Left lobe of liver (tissue), 2 donors: ENCODE results near the gene EPO. TPM values are rescaled to one million over a fixed set of nuclear protein-coding genes. Genes with fewer than 3 reads are reported as not detected.
"Not testable (repeated sequence)": the region's sequence is repeated elsewhere in the genome, so short reads cannot be mapped to it uniquely, and the experiment has no call there.

ENCODE experiments used
- ATAC-seq: fragments of 200-7000 bp; cut with Tn5 transposase; one replicate; pipeline ENCODE4 v1.9.1; 2020; ENCODE audit warnings: mild to moderate bottlenecking, moderate library complexity
- DNase-seq: peaks from one replicate; pipeline ENCODE4 v3.0.0-alpha.2; 2020; ENCODE audit warnings: low spot score
- total RNA-seq: library from RNA; stranded (reverse); gene quantifications from one replicate; pipeline ENCODE4 v1.2.1, GENCODE V29; 2021
- donor health status: DM: no; HTN: no; CAD: no; lungs with moderate emphysema.
- donor health status: DM: no; HTN: yes; CAD: no.

EPO gene
- total RNA-seq, 1 donor from 2014 or later = 6.4 TPM

GRCh38 chr7:100731937-100732636, 11.8 kb downstream of the EPO start:
- DNase-seq = no peak

GRCh38 chr7:100735730-100736129, 15.5 kb downstream of the EPO start:
- ATAC-seq = peak; percentile 98
- DNase-seq = peak; percentile 64

More at GRCh38 chr7:100731937-100732636, 11.8 kb downstream of the EPO start:
- ATAC-seq = no peak

- ATAC-seq (no peak), DNase-seq (no peak)
Measured at GRCh38 chr7:100736671-100737070, 16.4 kb downstream of the EPO start.

GRCh38 chr7:100739934-100740333, 19.7 kb downstream of the EPO start:
- ATAC-seq (no peak), DNase-seq (no peak)

DNA sequence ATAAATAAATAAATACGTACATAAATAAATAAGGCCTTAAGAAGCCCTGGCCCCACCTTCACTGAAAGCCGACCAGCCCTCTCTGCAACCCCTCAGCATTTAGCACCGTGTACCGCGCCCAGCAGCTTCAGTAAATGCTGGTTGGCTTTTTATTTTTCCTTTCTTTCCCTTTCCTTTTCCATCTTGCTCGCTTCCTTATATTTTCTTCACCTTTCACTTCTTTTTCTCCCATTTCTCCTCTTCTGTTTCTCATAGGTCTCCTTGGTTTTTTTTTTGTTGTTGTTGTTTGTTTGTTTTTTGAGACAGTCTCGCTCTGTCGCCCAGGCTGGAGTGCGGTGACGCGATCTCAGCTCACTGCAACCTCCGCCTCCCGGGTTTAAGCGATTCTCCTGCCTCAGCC, 24.3 kb downstream of the EPO start:
- ATAC-seq = no peak
- DNase-seq = no peak

GRCh38 chr7:100745184-100745583, 24.9 kb downstream of the EPO start:
- DNase-seq = no peak

GRCh38 chr7:100752994-100753393, 32.7 kb downstream of the EPO start:
- ATAC-seq (no peak), DNase-seq (no peak)

More at GRCh38 chr7:100745184-100745583, 24.9 kb downstream of the EPO start:
- ATAC-seq = no peak

- no peak for DNase-seq
- no peak for ATAC-seq
Measured at GRCh38 chr7:100753750-100754149, 33.5 kb downstream of the EPO start.

DNA sequence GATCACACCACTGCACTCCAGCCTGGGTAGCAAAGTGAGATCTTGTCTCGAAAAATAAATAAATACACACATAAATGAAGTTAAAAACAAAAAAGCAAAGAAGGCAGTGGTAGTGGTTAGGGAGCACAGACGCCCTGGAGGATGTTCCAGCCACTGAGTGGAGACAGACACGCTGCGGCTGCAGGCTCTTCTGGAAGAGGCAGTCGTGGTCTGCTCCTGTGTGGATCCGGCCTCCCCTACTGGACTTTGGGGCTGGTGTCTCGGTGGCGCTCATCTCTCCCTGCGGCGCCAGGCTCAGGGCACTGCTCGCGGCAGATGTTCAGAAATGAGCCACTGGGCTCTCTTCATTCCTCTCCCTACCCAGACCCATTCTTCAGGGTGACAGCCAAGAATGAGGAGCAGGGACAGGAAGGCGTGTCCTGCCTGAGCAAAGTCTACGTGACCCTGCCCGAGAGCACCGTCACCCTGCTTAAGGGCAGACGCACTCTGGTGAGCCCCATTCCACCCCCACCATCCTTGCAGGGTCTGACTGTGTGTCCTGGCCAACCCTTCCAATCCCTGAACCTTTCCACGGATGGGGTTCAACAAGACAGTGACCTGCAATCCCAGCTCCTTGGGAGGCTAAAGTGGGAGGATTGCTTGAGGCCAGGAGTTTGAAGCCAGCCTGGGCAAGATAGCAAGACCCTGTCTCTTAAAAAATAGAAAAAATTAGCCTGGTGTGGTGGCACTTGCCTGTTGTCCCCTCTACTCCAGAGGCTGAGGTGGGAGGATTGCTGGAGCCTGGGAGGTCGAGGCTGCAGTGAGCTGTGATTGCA, 39.3 kb downstream of the EPO start:
- DNase-seq (no peak), ATAC-seq (no peak)

- DNase-seq, ATAC-seq: not testable (repeated sequence)
Measured at GRCh38 chr7:100762841-100763240, 42.6 kb downstream of the EPO start.

GRCh38 chr7:100763556-100764140, 43.4 kb downstream of the EPO start:
- no peak for ATAC-seq
- no peak for DNase-seq

DNA sequence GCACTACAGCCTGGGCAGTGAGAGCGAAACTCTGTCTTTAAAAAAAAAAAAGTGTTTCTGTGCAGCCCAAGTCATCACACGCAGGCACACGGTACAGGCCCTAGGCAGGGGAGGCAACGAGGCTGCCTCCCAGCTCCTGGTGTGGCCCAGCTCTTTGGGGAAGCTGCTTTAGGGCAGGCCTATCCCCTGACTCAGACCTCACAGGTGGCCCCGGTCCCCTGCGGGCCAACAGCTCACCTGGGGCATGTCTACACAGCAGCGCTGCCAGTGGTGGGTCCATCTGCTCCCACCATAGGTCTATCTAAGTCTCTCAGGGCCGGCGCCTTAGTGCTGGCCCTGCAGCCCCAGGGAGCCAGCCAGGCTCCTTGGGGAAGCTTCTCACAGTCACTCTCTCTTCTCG, 44.6 kb downstream of the EPO start:
- no peak for DNase-seq
- ATAC-seq = no peak

DNA sequence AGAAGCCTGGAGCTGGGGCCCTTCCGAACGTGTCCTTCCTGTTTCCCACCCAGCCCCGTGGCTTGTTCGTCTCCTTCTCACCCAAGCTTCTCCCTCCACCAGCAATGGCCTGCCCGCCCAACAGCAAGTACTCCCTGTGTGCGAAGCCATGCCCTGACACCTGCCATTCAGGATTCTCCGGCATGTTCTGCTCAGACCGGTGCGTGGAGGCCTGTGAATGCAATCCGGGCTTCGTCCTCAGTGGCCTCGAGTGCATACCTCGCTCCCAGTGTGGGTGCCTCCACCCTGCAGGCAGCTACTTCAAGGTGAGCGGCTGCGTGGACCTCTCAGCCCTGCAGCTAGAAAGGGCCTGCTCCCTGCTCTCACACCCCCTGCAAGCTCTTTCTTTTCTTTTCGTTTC, 45.0 kb downstream of the EPO start:
- no peak for DNase-seq
- ATAC-seq = no peak

- DNase-seq (no peak), ATAC-seq (no peak)
Measured at GRCh38 chr7:100768784-100769183, 48.5 kb downstream of the EPO start.

Other genes with a start within 250 kb of the EPO start
- 16.9 TPM for gene TSC22D4, start 241.3 kb upstream of the EPO start, total RNA-seq
- 0.38 TPM for gene NYAP1, start 236.5 kb upstream of the EPO start, total RNA-seq
- gene AGFG2, start 181.3 kb upstream of the EPO start, total RNA-seq = 87.8 TPM
- 0.86 TPM for gene SAP25, start 146.6 kb upstream of the EPO start, total RNA-seq
- 31.6 TPM for gene LRCH4, start 134.3 kb upstream of the EPO start, total RNA-seq
- 1.0 TPM for gene FBXO24, start 134.1 kb upstream of the EPO start, total RNA-seq
- 71.8 TPM for gene PCOLCE, start 118.1 kb upstream of the EPO start, total RNA-seq
- 20.3 TPM for gene MOSPD3, start 107.9 kb upstream of the EPO start, total RNA-seq
- gene TFR2, start 78.9 kb upstream of the EPO start, total RNA-seq = 689 TPM
- not detected for gene ACTL6B, start 64.0 kb upstream of the EPO start, total RNA-seq
- 80.9 TPM for gene GNB2, start 46.7 kb upstream of the EPO start, total RNA-seq
- gene GIGYF1, start 26.2 kb upstream of the EPO start, total RNA-seq = 21.6 TPM
- gene POP7, start 14.3 kb upstream of the EPO start, total RNA-seq = 28.5 TPM
- 0.03 TPM for gene ZAN, start 13.1 kb downstream of the EPO start, total RNA-seq
- gene EPHB4, start 107.1 kb downstream of the EPO start, total RNA-seq = 48.8 TPM
- gene SLC12A9, start 132.2 kb downstream of the EPO start, total RNA-seq = 10.1 TPM
- 24.6 TPM for gene TRIP6, start 146.9 kb downstream of the EPO start, total RNA-seq
- gene SRRT, start 154.6 kb downstream of the EPO start, total RNA-seq = 53.9 TPM
- 1.8 TPM for gene UFSP1, start 169.2 kb downstream of the EPO start, total RNA-seq
- 0.48 TPM for gene ACHE, start 175.4 kb downstream of the EPO start, total RNA-seq
- 9.4 TPM for gene MUC3A, start 229.1 kb downstream of the EPO start, total RNA-seq
- 0.05 TPM for gene MUC12, start 249.1 kb downstream of the EPO start, total RNA-seq